HepG2 (cell line): ENCODE data around the gene RHAG. TPM values are rescaled to one million over a fixed set of nuclear protein-coding genes. Genes with fewer than 3 reads are reported as not detected.
"Not testable (repeated sequence)": the region's sequence is repeated elsewhere in the genome, so short reads cannot be mapped to it uniquely, and the experiment has no call there.

Experiments used
- ATAC-seq: fragments of 200-7000 bp; cut with Tn5 transposase; 3 replicates; pipeline ENCODE4 v1.9.1; 2020; ENCODE audit warnings: mild to moderate bottlenecking, moderate library complexity
- BruUV-seq: library from RNA; stranded (reverse); fragments of 400-500 nt; replicated peaks from 2 replicates; lab custom pipeline; 2021; lab: Mats Ljungman, UMichigan
- CTCF ChIA-PET: fragments of 300-600 bp; formaldehyde crosslinking; extraction: SDS; loops from one replicate; lab custom pipeline; 2021; ENCODE audit warnings: low total read pairs, inconsistent platforms, low intra/inter-chr PET ratio; lab: Yijun Ruan, JAX
- POLR2A ChIA-PET: fragments of 350-600 bp; sonication (Branson Sonifier 250); formaldehyde crosslinking; loops from one replicate; lab custom pipeline; 2020; ENCODE audit warnings: antibody characterized with exemption, inconsistent platforms; lab: Yijun Ruan, JAX
- DNase-seq: peaks from one replicate; pipeline ENCODE4 v3.0.0-alpha.2; 2015; ENCODE audit warnings: low spot score
- FAIRE-seq: peaks from 3 replicates; lab custom pipeline; 2011; peaks lifted over from hg19 to GRCh38; lab: Jason Lieb, UNC
- H2AFZ ChIP-seq: one replicate; pipeline ENCODE4 v1.6.1; 2011; ENCODE audit warnings: low read length, inconsistent platforms
- H3K27ac ChIP-seq: fragments of 300-600 bp; 3 replicates; pipeline ENCODE4 v1.8.0; 2011; ENCODE audit warnings: mixed run types, mild to moderate bottlenecking, mixed read lengths, low read length, inconsistent platforms; ENCODE audit not compliant: insufficient read depth; ENCODE audit errors: extremely low read length
- H3K27me3 ChIP-seq, 2 experiments: fragments of 200-600 bp in 1 of 2; 2 replicates in 1 of 2; 3 replicates in 1 of 2; pipeline versions ENCODE4 v1.6.0 to v1.8.0; 2011; ENCODE audit warnings: low read length in 2 of 2, mild to moderate bottlenecking in 2 of 2, moderate library complexity in 2 of 2, inconsistent platforms in 1 of 2; ENCODE audit not compliant: insufficient read depth in 2 of 2, control insufficient read depth in 1 of 2
- H3K36me3 ChIP-seq, 2 experiments: fragments of 200-600 bp in 1 of 2; replicated peaks in 1 of 2; 2 replicates in 1 of 2; 3 replicates in 1 of 2; pipeline versions ENCODE4 v1.5.1 to v1.8.0; 2011; ENCODE audit warnings: low read length in 2 of 2, inconsistent platforms in 1 of 2; ENCODE audit not compliant: insufficient read depth in 2 of 2, control insufficient read depth in 1 of 2
- H3K4me1 ChIP-seq: 2 replicates; pipeline ENCODE4 v1.5.1; 2012; ENCODE audit warnings: low read length, inconsistent platforms; ENCODE audit not compliant: insufficient read depth
- H3K4me2 ChIP-seq: 2 replicates; pipeline ENCODE4 v1.6.0; 2011; ENCODE audit warnings: low read depth, low read length, inconsistent platforms
- H3K4me3 ChIP-seq, 3 experiments: fragments of 200-600 bp in 1 of 3; sonication (generic), shearing (Covaris generic) in 1 of 3; replicated peaks in 1 of 3; 2 replicates each; pipeline ENCODE4 v1.5.1; 2011 to 2016; ENCODE audit warnings: low read length in 3 of 3, inconsistent platforms in 2 of 3, low read depth in 2 of 3, mild to moderate bottlenecking in 2 of 3, control low read depth in 1 of 3, mixed read lengths in 1 of 3; ENCODE audit not compliant: insufficient read depth in 1 of 3
- H3K79me2 ChIP-seq: one replicate; pipeline ENCODE4 v1.6.1; 2011; ENCODE audit warnings: low read length, inconsistent platforms; ENCODE audit not compliant: insufficient read depth
- H3K9ac ChIP-seq: 2 replicates; pipeline ENCODE4 v1.6.0; 2011; ENCODE audit warnings: mild to moderate bottlenecking, low read depth, low read length, inconsistent platforms; ENCODE audit not compliant: insufficient read depth
- H3K9me3 ChIP-seq: 2 replicates; pipeline ENCODE4 v1.5.1; 2012; ENCODE audit warnings: mild to moderate bottlenecking, low read length
- H4K20me1 ChIP-seq: 2 replicates; pipeline ENCODE4 v1.6.0; 2011; ENCODE audit warnings: inconsistent platforms, mild to moderate bottlenecking, low read length, moderate library complexity; ENCODE audit not compliant: insufficient read depth
- BRD4 ChIP-seq: sonication (generic); formaldehyde crosslinking; IDR thresholded peaks from 2 replicates; pipeline ENCODE4 v1.4.0; 2020; ENCODE audit warnings: missing genetic modification reagents
- GATA4 ChIP-seq: sonication (generic); IDR thresholded peaks from 2 replicates; pipeline ENCODE4 v1.6.1; 2016; ENCODE audit warnings: antibody characterized with exemption, low read depth, borderline replicate concordance
- KLF12 ChIP-seq: sonication (generic); formaldehyde crosslinking; IDR thresholded peaks from 2 replicates; pipeline ENCODE4 v1.4.0; 2020; ENCODE audit warnings: missing genetic modification reagents, borderline replicate concordance
- MEIS2 ChIP-seq: sonication (generic); formaldehyde crosslinking; IDR thresholded peaks from 2 replicates; pipeline ENCODE4 v1.9.0; 2021; ENCODE audit warnings: mild to moderate bottlenecking, missing genetic modification reagents
- PHF20 ChIP-seq: sonication (generic); formaldehyde crosslinking; IDR thresholded peaks from 2 replicates; pipeline ENCODE4 v1.5.0; 2020; ENCODE audit warnings: mild to moderate bottlenecking, missing genetic modification reagents
- RARG ChIP-seq: sonication (generic); formaldehyde crosslinking; IDR thresholded peaks from 2 replicates; pipeline ENCODE4 v1.4.0; 2020; ENCODE audit warnings: low read depth, mild to moderate bottlenecking, missing genetic modification reagents
- SAFB2 ChIP-seq: sonication (generic); formaldehyde crosslinking; IDR thresholded peaks from 2 replicates; pipeline ENCODE4 v1.5.1; 2020; ENCODE audit warnings: missing genetic modification reagents, low read depth, mild to moderate bottlenecking, borderline replicate concordance
- SIX1 ChIP-seq: sonication (generic); formaldehyde crosslinking; IDR thresholded peaks from 2 replicates; pipeline ENCODE4 v1.4.0; 2020; ENCODE audit warnings: missing genetic modification reagents, borderline replicate concordance
- SMYD3 ChIP-seq: sonication (generic); formaldehyde crosslinking; IDR thresholded peaks from 2 replicates; pipeline ENCODE4 v1.8.1; 2023; ENCODE audit warnings: mild to moderate bottlenecking, missing genetic modification reagents
- SRSF9 ChIP-seq: fragments of 200-400 bp; formaldehyde crosslinking; IDR thresholded peaks from 2 replicates; pipeline ENCODE4 v1.6.1; 2018; ENCODE audit warnings: borderline replicate concordance, mild to moderate bottlenecking, low read depth, low read length; ENCODE audit not compliant: insufficient read depth, poor library complexity, severe bottlenecking
- THAP7 ChIP-seq: sonication (generic); formaldehyde crosslinking; IDR thresholded peaks from 2 replicates; pipeline ENCODE4 v1.8.1; 2023; ENCODE audit warnings: mild to moderate bottlenecking, missing genetic modification reagents
- USF2 ChIP-seq, 2 experiments: sonication (generic) in 1 of 2; formaldehyde crosslinking in 1 of 2; IDR thresholded peaks; 2 replicates each; pipeline versions ENCODE4 v1.5.1 to v1.6.1; 2011 to 2020; ENCODE audit warnings: borderline replicate concordance in 1 of 2, low read depth in 1 of 2, low read length in 1 of 2, mild to moderate bottlenecking in 1 of 2, missing genetic modification reagents in 1 of 2, moderate library complexity in 1 of 2
- ZFP41 ChIP-seq: sonication (generic); formaldehyde crosslinking; IDR thresholded peaks from 2 replicates; pipeline ENCODE4 v1.4.0; 2020; ENCODE audit warnings: mild to moderate bottlenecking, missing genetic modification reagents, borderline replicate concordance
- ZNF143 ChIP-seq: sonication (generic); formaldehyde crosslinking; IDR thresholded peaks from 2 replicates; pipeline ENCODE4 v1.4.0; 2020; ENCODE audit warnings: missing genetic modification reagents
- ZNF317 ChIP-seq: sonication (generic); formaldehyde crosslinking; IDR thresholded peaks from 2 replicates; pipeline ENCODE4 v1.5.0; 2020; ENCODE audit warnings: mild to moderate bottlenecking, missing genetic modification reagents
- ZNF616 ChIP-seq: sonication (generic); formaldehyde crosslinking; IDR thresholded peaks from 2 replicates; pipeline ENCODE4 v1.5.0; 2020; ENCODE audit warnings: low read depth, mild to moderate bottlenecking, missing genetic modification reagents
- ZNF746 ChIP-seq: sonication (generic); formaldehyde crosslinking; IDR thresholded peaks from 2 replicates; pipeline ENCODE4 v1.8.0; 2022; ENCODE audit warnings: mild to moderate bottlenecking, missing genetic modification reagents
- WGBS: methylation state at CpG from one replicate; pipeline ENCODE4 v1.1.6; 2017; ENCODE audit warnings: low lambda C conversion rate; 5-methylcytosine and 5-hydroxymethylcytosine counted together
- in situ Hi-C: cut with HindIII; loops from 2 replicates; pipeline ENCODE4 v1.10.0; 2017; ENCODE audit warnings: low pct_unique_long_range_greater_than_20kb; ENCODE audit not compliant: extremely low pct_ligation_motif_present
- intact Hi-C: fragments of 100-400 bp; cut with micrococcal nuclease; formaldehyde crosslinking; loops from one replicate; pipeline ENCODE4 v1.10.0; 2022; ENCODE audit not compliant: unreplicated experiment
- polyA plus RNA-seq, 8 experiments: library from polyadenylated mRNA; depleted of rRNA in 3 of 8; stranded (reverse) in 7 of 8; unstranded in 1 of 8; fragments of >200 nt; fragmentation: Illumina TruSeq in 4 of 8; extraction: Trizol in 4 of 8; gene quantifications; 2 replicates each; pipeline versions ENCODE4 v1.2.1 to v1.2.3, GENCODE V29; 2011 to 2016; ENCODE audit warnings: low read depth in 4 of 8, missing spikeins in 1 of 8, mixed read lengths in 1 of 8; ENCODE audit not compliant: insufficient read depth in 1 of 8
- total RNA-seq, 5 experiments: library from RNA; depleted of rRNA; stranded (reverse); fragments of >200 nt; fragmentation: Illumina TruSeq; extraction: Trizol; gene quantifications; 2 replicates each; pipeline ENCODE4 v1.2.3, GENCODE V29; 2016; ENCODE audit warnings: low read depth in 1 of 5

The RHAG gene
- total and polyA plus RNA-seq, 2 of the 13 experiments (the other 11 are each of a cell fraction or from before 2014, with no cell fraction given): not detected

- ATAC-seq (no peak), FAIRE-seq (no peak), DNase-seq (no peak)
- no TSS peak for BruUV-seq
- H2AFZ ChIP-seq: no peak overlapping the region
- H3K9me3 ChIP-seq: no peaks in the 10 kb centered on the region
- no peaks in the 10 kb centered on the region for H3K79me2 ChIP-seq
- H3K27me3 ChIP-seq: 0 out of 5 replicates have a peak, but pooled peaks cover 0 to 5% of the 10 kb centered on the region in 2 experiments
- 0 out of 2 replicates have a peak, but pooled peaks cover 5% of the 10 kb centered on the region for H3K4me1 ChIP-seq
- CTCF ChIA-PET: interaction anchor here (4.5 kb wide), 1 partner anchor 76 kb away, joined by 103 read pairs; no protein-coding TSS in a partner anchor
- TF ChIP-seq KLF12 (CRISPR knock-in tag) (no peak), BRD4 (CRISPR knock-in tag) (no peak), PHF20 (CRISPR knock-in tag) (no peak), USF2 (IDR thresholded peaks at IDR 0.05; ENCODE audit: low read depth, low read length) (no peak), USF2 (CRISPR knock-in tag; IDR thresholded peaks at IDR 0.05; ENCODE audit: borderline replicate concordance) (no peak), SMYD3 (CRISPR knock-in tag) (no peak), GATA4 (no peak), SRSF9 (no peak), ZNF143 (CRISPR knock-in tag) (no peak), ZNF746 (CRISPR knock-in tag) (no peak), ZNF616 (CRISPR knock-in tag) (no peak), ZFP41 (CRISPR knock-in tag) (no peak), THAP7 (CRISPR knock-in tag) (no peak), SAFB2 (no peak), ZNF317 (CRISPR knock-in tag) (no peak), SIX1 (no peak), RARG (CRISPR knock-in tag) (no peak), MEIS2 (CRISPR knock-in tag) (no peak)
- no peaks in the 10 kb centered on the region for H3K36me3 ChIP-seq
- H3K4me2 ChIP-seq: no peak overlapping the region
- no peaks in the 10 kb centered on the region for H4K20me1 ChIP-seq
- WGBS: 0% methylated on average over 1 of the region's 1 CpG
- H3K27ac ChIP-seq: no peak overlapping the region
- in situ Hi-C loops: loop anchor here (5.0 kb wide), 2 partner anchors 82 to 152 kb away; no protein-coding TSS in a partner anchor
- intact Hi-C loops: loop anchor here (5.0 kb wide), 1 partner anchor 238 kb away; no protein-coding TSS in a partner anchor
- H3K4me3 ChIP-seq: no peak overlapping the region
- POLR2A ChIA-PET: no interaction called here
- H3K9ac ChIP-seq: no peak overlapping the region
Measured at GRCh38 chr6:49609285-49609684, 27.4 kb downstream of the RHAG start.

GRCh38 chr6:49608275-49608674 is 28.4 kb downstream of the RHAG start:
- H3K27ac ChIP-seq, H4K20me1 ChIP-seq, H3K9ac ChIP-seq, DNase-seq, H3K4me1 ChIP-seq, H3K4me3 ChIP-seq, BruUV-seq, H3K36me3 ChIP-seq, ATAC-seq, H3K79me2 ChIP-seq, FAIRE-seq, H3K9me3 ChIP-seq, H2AFZ ChIP-seq, H3K4me2 ChIP-seq, H3K27me3 ChIP-seq, POLR2A ChIA-PET: not testable (repeated sequence)
- CTCF ChIA-PET: interaction anchor here (4.5 kb wide), 1 partner anchor 75 kb away, joined by 103 read pairs; no protein-coding TSS in a partner anchor
- 32% methylated on average over 9 of the region's 9 CpGs for WGBS
- in situ Hi-C loops (loop anchor here (5.0 kb wide), 2 partner anchors 81 to 151 kb away; no protein-coding TSS in a partner anchor), intact Hi-C loops (loop anchor here (5.0 kb wide), 1 partner anchor 239 kb away; no protein-coding TSS in a partner anchor)
